Common myeloid progenitor, CD34-positive (primary cell): ENCODE data around the gene LRRTM3.

Source experiments
- CTCF ChIA-PET: fragments of 350-600 bp; sonication (Branson Sonifier 250); formaldehyde crosslinking; loops from one replicate; lab custom pipeline; 2021; ENCODE audit warnings: antibody characterized with exemption; lab: Charles Lee
- POLR2A ChIA-PET: fragments of 350-600 bp; sonication (Branson Sonifier 250); formaldehyde crosslinking; loops from one replicate; lab custom pipeline; 2021; ENCODE audit warnings: antibody characterized with exemption; lab: Charles Lee
- DNase-seq, 3 donors: peaks; one replicate each; pipeline versions ENCODE4 v3.0.0 to v3.0.0-alpha.2; 2013
- H3K27ac ChIP-seq, 2 experiments: 1 replicate in 1 of 2; 2 replicates in 1 of 2; pipeline ENCODE4 v1.7.0; 2013; ENCODE audit warnings: inconsistent platforms in 2 of 2, low read length in 2 of 2, mild to moderate bottlenecking in 2 of 2, low read depth in 1 of 2, moderate library complexity in 1 of 2; ENCODE audit not compliant: severe bottlenecking in 2 of 2, insufficient read depth in 1 of 2, poor library complexity in 1 of 2
- H3K27me3 ChIP-seq, 5 experiments: replicated peaks in 2 of 5; 1 replicate in 3 of 5; 2 replicates in 2 of 5; pipeline versions ENCODE4 v1.6.1 to v1.7.0; 2013; ENCODE audit warnings: low read length in 4 of 5, mild to moderate bottlenecking in 2 of 5, moderate library complexity in 2 of 5, inconsistent platforms in 1 of 5; ENCODE audit not compliant: insufficient read depth in 5 of 5, control insufficient read depth in 4 of 5
- H3K36me3 ChIP-seq, 4 experiments: 1 replicate in 2 of 4; 2 replicates in 2 of 4; pipeline versions ENCODE4 v1.6.1 to v1.7.0; 2013; ENCODE audit warnings: low read length in 3 of 4, control low read depth in 1 of 4, mild to moderate bottlenecking in 1 of 4; ENCODE audit not compliant: control insufficient read depth in 4 of 4, insufficient read depth in 4 of 4
- H3K4me1 ChIP-seq, 4 experiments: 1 replicate in 3 of 4; 2 replicates in 1 of 4; pipeline versions ENCODE4 v1.6.1 to v1.7.1; 2013; ENCODE audit warnings: low read length in 3 of 4, mild to moderate bottlenecking in 3 of 4, control low read depth in 1 of 4, inconsistent platforms in 1 of 4, moderate library complexity in 1 of 4; ENCODE audit not compliant: control insufficient read depth in 4 of 4, insufficient read depth in 4 of 4; ENCODE audit errors: control extremely low read depth in 1 of 4
- H3K4me3 ChIP-seq, 7 experiments: 1 replicate in 4 of 7; 2 replicates in 3 of 7; pipeline versions ENCODE4 v1.5.1 to v1.7.0; 2013; ENCODE audit warnings: mild to moderate bottlenecking in 7 of 7, low read length in 6 of 7, moderate library complexity in 6 of 7, inconsistent platforms in 2 of 7, low read depth in 2 of 7, control low read depth in 1 of 7; ENCODE audit not compliant: insufficient read depth in 4 of 7, control insufficient read depth in 1 of 7; ENCODE audit errors: extremely low read depth in 1 of 7
- H3K9me3 ChIP-seq, 5 experiments: 1 replicate in 4 of 5; 2 replicates in 1 of 5; pipeline versions ENCODE4 v1.6.1 to v1.7.1; 2013; ENCODE audit warnings: low read length in 4 of 5, mild to moderate bottlenecking in 2 of 5, inconsistent platforms in 1 of 5, low read depth in 1 of 5, moderate library complexity in 1 of 5; ENCODE audit not compliant: control insufficient read depth in 4 of 5, insufficient read depth in 2 of 5; ENCODE audit errors: control extremely low read depth in 1 of 5
- WGBS: methylation state at CpG from one replicate; pipeline ENCODE4 v1.1.5; 2013; ENCODE audit not compliant: insufficient coverage; 5-methylcytosine and 5-hydroxymethylcytosine counted together

LRRTM3 gene

GRCh38 chr10:66925373-66925772 lies 463 bp upstream of the LRRTM3 start:
- Histone ChIP-seq H3K4me3 (peak overlapping the region in 1 of 7 experiments; percentile 43), H3K36me3 (no peaks in the 10 kb centered on the region), H3K4me1 (peaks cover 0 to 7% (median 0%) of the 10 kb centered on the region in 4 experiments), H3K27me3 (peaks cover 27 to 56% (median 29%) of the 10 kb centered on the region in 5 experiments), H3K9me3 (no peaks in the 10 kb centered on the region), H3K27ac (no peak overlapping the region)
- 28% methylated on average over 7 of the region's 7 CpGs for WGBS
- ChIA-PET POLR2A (no interaction called here), CTCF (interaction anchor here (0.6 to 3.4 kb wide), 3 partner anchors 12 to 58 kb away, joined by 3 to 13 read pairs (median 6); no protein-coding TSS in a partner anchor)
- DNase-seq: no peak

- Histone ChIP-seq H3K4me1 (peaks cover 0 to 7% (median 0%) of the 10 kb centered on the region in 4 experiments), H3K4me3 (no peak overlapping the region), H3K27me3 (peaks cover 27 to 57% (median 29%) of the 10 kb centered on the region in 5 experiments), H3K9me3 (no peaks in the 10 kb centered on the region), H3K27ac (no peak overlapping the region), H3K36me3 (no peaks in the 10 kb centered on the region)
- POLR2A ChIA-PET: no interaction called here
- no peak for DNase-seq
- CTCF ChIA-PET: interaction anchor here (1.2 to 3.4 kb wide), 2 partner anchors 8 to 11 kb away, joined by 5 to 13 read pairs; no protein-coding TSS in a partner anchor
- 40% methylated on average over 4 of the region's 5 CpGs for WGBS
These were observed 1.0 kb downstream of the LRRTM3 start for GRCh38 chr10:66926841-66927240.

GRCh38 chr10:66927251-66927935 lies 1.6 kb downstream of the LRRTM3 start:
- H3K27me3 ChIP-seq: peaks cover 27 to 57% (median 29%) of the 10 kb centered on the region in 5 experiments
- WGBS: 64% methylated on average over 9 of the region's 11 CpGs
- CTCF ChIA-PET: interaction anchor here (3.4 kb wide), 1 partner anchor 10 kb away, joined by 13 read pairs; no protein-coding TSS in a partner anchor

GRCh38 chr10:66927971-66928770 lies 2.3 kb downstream of the LRRTM3 start:
- Histone ChIP-seq H3K4me1 (peaks cover 0 to 7% (median 0%) of the 10 kb centered on the region in 4 experiments), H3K27ac (no peak overlapping the region), H3K4me3 (peak overlapping the region in 2 of 7 experiments; percentile 21 to 36), H3K36me3 (no peaks in the 10 kb centered on the region), H3K9me3 (no peaks in the 10 kb centered on the region), H3K27me3 (peaks cover 27 to 57% (median 31%) of the 10 kb centered on the region in 5 experiments)
- peak in 1 of 3 donors; percentile 19 for DNase-seq
- ChIA-PET POLR2A (no interaction called here), CTCF (interaction anchor here (3.4 kb wide), 1 partner anchor 9 kb away, joined by 13 read pairs; no protein-coding TSS in a partner anchor)
- WGBS: 3% methylated on average over 25 of the region's 30 CpGs

More at GRCh38 chr10:66927251-66927935, 1.6 kb downstream of the LRRTM3 start:
- H3K9me3 ChIP-seq: no peaks in the 10 kb centered on the region
- no peak overlapping the region for H3K27ac ChIP-seq
- no peak for DNase-seq
- no peaks in the 10 kb centered on the region for H3K36me3 ChIP-seq
- POLR2A ChIA-PET: no interaction called here
- peaks cover 0 to 7% (median 0%) of the 10 kb centered on the region in 4 experiments for H3K4me1 ChIP-seq
- H3K4me3 ChIP-seq: no peak overlapping the region

GRCh38 chr10:66928776-66929175 lies 2.9 kb downstream of the LRRTM3 start:
- WGBS: 100% methylated on average over 1 of the region's 3 CpGs
- no peaks in the 10 kb centered on the region for H3K9me3 ChIP-seq
- H3K36me3 ChIP-seq: no peaks in the 10 kb centered on the region
- H3K27me3 ChIP-seq: peaks cover 27 to 57% (median 31%) of the 10 kb centered on the region in 5 experiments
- DNase-seq: no peak
- CTCF ChIA-PET: interaction anchor here (1.1 to 3.4 kb wide), 2 partner anchors 9 to 343 kb away, joined by 3 to 13 read pairs; no protein-coding TSS in a partner anchor
- peaks cover 0 to 7% (median 0%) of the 10 kb centered on the region in 4 experiments for H3K4me1 ChIP-seq
- POLR2A ChIA-PET: no interaction called here
- no peak overlapping the region for H3K4me3 ChIP-seq
- H3K27ac ChIP-seq: no peak overlapping the region

GRCh38 chr10:66929375-66929774 lies 3.5 kb downstream of the LRRTM3 start:
- Histone ChIP-seq H3K27me3 (peaks cover 26 to 57% (median 31%) of the 10 kb centered on the region in 5 experiments), H3K4me3 (no peak overlapping the region), H3K9me3 (no peaks in the 10 kb centered on the region), H3K36me3 (no peaks in the 10 kb centered on the region), H3K4me1 (peaks cover 0 to 7% (median 0%) of the 10 kb centered on the region in 4 experiments), H3K27ac (no peak overlapping the region)
- DNase-seq: no peak
- ChIA-PET POLR2A (no interaction called here), CTCF (interaction anchor here (1.1 kb wide), 2 partner anchors 9 to 343 kb away, joined by 3 to 5 read pairs; no protein-coding TSS in a partner anchor)
- WGBS: 81% methylated on average over 4 of the region's 5 CpGs
